ENCODE measurements around the gene CLDN5.

Gene CLDN5

DNA sequence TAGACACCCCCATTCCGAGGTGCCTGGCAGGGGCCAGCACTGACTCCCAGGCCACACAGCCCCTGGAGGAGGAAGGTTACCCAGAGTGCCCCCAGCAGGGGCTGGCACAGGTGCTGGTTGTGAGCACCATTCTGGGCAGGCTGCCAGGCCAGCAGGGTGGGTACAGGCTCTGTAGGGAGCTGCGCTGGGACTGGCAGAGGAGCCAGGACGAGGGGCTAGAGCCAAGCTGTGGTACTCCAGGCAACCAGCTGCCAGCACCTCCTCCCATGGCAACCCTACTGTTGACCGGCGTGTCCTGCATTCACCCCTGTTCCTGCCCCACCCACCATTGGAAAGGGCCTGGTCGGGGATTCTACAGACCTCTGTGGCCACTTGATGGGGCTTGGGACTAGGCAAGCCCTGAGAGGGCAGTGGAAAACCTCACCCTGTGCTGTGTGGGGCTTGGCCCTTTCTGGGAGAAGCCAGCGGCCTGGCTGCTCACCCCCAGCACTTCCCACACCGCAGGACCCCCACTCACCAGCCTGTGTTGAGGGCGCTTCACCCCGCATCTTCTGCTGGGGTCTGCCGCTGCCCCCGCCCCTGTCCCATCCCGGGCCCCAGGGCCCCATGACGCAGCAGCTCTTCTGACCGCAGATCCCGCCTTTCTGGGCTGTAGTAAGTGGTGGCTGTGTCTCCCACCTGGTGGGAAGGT, 1.9 kb downstream of the CLDN5 start:
- DNase-seq (ENCODE audit: low read depth): no peak

DNA sequence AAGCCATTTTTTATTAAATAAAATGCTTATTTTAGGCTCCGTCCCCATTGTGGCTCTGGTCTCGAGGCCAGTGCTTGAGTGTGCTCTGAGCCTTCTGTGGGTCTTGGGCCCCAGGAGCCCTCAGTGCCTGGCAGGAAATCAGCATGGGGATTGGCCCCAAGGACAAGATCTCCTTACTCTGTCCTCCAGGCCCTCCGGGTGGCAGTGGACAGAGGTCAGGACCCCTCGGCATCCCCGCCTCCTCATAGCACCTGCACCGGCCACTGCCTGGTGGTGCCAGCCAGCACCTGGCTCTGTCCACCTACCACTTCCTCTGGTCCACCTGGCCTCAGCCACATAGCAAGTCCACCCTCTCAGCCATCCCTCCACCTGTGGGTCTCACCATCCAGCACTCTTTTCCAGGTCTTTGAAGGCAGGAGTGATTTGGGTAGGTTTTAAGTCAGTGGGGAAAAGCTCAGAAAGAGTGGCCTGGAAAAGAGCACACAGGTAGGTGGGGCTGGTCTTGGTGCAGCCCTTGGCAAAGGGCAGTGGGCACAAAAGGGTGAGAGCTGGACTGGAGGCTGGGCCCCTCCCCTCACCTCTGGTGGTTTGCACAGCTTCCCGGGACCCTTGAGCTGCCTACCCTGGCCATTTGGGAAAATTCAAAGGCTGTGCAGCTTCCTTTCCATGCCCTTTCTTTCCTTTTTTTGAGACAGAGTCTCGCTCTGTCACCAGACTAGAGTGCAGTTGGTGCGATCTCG, 3.5 kb downstream of the CLDN5 start:
- DNase-seq (ENCODE audit: low read depth): no peak

DNA sequence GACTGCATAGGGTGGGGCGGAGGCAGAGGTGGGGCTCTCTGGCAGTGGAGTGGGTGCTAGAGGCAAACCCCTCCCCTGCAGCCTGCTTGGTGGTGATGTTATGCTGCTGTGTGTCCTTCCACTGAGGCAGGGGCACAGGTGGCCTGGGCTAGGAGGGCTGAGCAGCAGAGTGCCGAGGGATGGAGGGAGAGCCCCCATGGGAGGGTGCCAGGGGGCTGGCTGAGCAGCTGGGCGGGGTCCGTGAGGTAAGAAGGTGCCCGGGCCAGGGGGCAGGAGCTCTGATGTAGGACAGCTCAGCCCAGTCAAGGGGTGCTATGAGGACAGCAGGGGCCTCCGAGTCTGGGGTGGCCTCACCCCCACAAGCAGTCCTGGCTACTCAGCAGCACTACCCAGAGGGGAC, 4.2 kb downstream of the CLDN5 start:
- no peak for DNase-seq (ENCODE audit: low read depth)

DNA sequence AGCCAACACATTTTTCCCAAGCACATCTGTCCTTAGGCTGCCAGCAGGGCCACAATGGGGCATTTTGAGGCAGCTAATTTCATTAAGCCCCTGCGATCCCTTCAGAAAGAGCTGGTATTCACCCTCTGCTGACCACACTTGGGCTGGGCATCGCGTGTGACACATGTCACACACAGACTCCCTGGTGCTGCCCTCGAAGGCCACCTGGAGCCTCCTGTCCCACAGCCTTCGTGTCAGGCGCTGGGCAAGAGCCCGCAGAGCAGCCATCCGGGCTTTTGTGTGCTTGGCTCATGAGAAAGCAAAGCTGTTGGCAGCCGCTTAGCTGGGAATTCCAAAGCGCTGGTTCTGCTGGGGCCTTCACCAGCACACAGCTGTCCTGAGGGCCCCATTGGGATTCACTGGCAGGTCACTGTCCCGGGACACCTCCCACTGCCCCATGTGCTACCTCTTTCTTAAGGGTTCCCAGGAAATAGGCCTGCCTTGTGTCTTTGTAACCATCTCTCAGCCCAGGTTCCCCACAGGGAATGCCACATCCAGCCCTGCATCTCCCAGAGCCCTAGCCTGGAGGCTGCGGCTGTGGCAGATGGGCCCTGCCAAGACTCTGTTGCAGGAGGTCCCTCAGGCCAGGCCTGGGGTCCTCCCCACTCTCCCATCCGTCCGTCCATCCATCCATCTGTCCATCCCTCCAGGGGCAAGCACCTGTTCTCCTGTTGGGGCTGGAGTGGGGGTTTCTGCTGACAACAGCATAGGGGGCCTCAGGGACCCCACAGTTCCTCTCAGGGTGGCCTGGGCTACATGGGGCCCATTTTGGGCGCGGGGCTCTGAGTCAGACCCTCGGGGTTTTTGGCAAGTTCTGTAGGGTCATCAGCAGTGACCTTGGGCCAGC, 4.9 kb downstream of the CLDN5 start:
- DNase-seq (ENCODE audit: low read depth): no peak

DNA sequence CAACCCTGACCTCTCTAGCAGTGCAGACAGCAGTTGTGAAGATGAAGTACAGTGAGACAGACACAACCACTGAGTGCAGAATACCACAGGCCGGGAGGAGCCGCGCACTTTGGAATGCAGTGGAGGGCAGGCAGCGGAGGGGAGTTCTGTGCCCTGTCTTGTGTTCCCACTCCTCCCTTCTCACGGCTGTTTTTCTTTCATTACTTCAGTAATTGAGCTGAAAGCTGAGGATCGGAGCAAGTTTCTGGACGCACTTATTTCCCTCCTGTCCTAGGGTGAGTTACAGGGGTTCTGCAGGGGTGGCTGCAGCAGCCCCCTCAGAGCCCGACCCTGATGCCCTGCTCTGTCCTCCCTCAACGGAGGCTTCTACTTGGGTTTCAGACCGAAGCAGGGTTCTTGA, 5.6 kb downstream of the CLDN5 start:
- no peak for DNase-seq (ENCODE audit: low read depth)

DNA sequence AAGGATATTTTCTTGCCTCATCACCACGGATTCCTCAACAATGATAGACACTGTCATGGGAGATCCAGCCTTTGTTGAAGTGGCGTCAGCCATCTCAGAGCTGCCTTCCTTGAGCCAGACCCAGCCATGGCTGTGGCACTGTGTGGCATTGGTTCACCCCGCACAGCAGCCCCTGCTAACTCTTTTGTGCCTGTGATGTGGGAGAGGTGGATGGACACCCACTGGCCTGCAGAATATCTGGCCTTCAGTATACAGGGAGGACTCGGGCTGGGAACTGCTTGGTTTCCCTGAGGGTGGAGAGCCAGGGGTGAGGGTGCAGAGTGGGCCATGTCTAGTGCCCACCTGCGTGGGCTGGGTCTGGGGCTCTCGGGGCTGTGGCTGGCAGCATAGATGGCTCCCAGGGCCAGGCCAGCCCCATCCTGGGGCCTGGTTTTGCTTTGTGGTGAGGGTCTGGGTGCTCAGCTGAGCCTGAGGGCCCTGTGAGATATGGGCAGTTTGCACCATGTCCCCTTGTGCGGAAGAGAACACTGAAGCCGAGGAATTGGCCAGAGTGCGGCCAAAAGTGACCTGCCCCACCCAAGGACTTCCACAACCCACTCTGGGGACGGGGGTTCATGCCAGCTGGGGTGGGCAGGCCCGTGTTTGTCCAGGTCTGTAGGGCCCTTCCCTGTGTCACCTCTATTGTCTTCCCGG, 6.1 kb downstream of the CLDN5 start:
- no peak for DNase-seq (ENCODE audit: low read depth)

DNA sequence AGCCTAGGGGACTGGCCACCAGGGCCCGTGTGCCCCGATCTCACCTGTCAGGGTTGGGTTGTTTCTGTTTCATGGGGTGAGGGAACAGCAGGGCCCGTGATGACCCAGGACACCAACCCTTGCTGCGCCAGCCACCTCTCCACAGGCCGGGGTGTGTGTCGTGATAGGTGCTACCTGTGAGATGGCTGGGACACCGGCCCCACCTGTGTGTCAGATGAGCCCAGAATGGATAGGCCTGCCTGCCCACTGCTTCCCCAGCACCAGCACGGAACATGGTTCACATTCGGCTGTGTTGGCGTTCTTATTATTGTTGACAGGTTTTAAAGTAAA, 7.1 kb downstream of the CLDN5 start:
- no peak for DNase-seq (ENCODE audit: low read depth)

DNA sequence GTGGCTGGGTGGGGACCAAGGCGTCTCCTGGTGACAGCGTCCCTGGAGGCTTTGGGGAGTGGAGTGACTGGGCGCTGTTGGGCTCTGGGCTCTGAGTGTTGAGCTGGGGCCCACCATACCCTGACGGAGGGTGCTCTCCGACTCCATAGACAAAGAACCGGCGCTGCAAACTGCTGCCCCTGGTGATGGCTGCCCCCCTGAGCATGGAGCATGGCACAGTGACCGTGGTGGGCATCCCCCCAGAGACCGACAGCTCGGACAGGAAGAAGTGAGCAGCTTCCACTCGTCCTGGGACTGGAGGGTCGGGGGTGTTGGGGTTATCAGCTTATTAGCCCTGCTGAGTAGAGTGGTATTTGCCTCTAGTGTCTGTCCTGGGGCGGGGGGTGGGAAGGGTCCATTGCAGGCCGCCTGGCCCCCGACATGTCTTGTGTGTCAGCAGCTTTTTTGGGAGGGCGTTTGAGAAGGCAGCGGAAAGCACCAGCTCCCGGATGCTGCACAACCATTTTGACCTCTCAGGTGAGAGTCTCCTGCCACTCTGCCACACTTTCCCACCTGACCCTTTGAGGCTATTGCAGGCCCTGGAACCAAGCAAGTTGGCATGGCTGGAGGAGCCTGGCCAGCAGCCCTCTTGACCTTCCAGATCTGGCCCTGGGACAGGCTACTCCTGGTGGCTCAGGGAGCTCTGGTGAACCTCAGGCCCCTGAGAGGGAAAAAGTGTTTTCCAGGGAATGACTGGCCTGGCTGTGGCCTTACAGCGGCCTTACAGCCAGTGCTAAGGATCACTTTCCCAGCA, 7.6 kb downstream of the CLDN5 start:
- DNase-seq (ENCODE audit: low read depth): no peak

DNA sequence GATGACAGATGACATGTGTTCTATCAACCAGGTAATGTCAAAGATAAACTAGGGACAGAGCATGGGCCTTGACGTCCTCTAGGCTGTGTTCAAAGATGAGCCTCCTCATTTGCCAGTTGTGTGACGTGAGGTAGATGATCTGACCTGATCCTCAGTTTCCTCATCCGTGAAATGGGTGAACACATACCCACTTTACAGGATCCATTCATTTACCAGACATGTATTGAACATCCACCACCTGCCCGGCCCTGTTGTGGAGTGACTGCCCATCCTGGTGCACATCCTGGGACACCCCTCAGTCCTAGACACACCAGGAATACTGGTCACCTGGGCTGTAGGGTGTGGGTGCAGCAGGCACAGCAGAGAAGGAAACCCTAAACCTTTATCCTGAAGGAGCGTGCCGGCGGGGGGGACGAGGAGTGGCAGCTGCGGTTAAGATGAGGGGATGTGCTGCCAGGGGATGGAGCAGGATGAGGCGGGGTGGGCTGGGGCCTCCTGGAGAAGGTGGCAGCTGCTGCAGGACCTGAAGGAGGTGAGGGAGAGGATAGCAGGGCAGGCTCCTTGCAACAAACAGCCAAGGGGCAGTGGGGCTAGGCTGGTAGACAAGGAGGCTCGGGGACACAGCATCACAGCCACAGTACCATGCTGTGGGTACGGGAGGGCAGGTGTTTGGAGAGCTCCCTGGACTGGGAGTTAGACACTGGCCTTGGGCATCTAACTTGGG, 8.4 kb downstream of the CLDN5 start:
- no peak for DNase-seq (ENCODE audit: low read depth)

DNA sequence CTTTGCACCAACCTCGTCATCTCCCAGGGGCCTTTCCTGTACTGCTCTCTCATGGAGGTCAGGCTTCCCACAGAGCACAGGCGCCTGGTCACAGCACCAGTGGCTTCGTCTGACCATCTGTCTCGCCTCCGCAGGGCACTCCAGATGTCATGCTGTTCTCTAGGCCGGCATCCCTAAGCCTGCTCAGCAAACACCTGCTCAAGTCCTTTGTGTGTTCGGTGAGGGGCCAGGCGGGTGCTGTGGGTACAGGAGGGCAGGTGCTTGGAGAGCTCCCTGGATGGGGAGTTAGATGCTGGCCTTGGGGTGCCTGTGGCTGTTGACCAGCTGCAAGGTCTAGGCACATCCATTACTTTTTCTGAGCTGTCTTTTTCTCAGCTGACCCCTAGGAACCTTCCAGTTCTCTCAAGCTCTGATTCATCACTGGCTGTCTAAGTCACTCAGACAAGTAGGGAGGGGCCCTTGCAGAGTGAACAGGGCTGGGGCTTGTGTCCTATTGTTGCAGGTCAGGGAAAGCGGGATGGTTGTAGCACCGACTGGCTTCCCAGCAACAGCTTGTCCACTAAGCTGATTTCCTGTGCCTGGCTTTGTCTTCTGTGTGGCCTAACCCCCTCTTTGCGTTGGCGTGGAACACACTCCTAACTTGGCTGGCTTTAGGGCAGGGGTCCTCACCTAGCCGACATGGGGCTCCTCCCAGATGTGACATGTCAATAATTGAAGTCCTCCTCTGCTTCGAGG, 9.2 kb downstream of the CLDN5 start:
- DNase-seq (ENCODE audit: low read depth): no peak

DNA sequence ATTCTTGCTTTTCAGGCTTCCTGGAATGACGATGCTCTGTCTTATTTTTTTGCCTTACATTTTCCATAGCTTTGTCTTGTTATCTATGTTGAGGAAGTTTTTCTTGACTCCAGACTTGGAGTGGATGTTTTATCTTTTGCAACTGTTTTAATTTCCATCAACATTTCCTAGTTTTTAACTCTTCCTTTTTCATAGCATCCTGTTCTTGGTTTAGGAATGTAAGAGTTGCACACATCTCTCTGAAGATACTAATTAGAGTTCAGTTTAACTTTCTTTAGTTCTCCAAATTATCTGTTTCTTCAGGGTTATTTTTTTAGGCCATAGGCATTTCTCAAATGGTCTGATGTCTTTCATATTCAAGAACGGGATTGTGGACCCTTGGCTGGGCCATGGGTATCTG, 10.4 kb downstream of the CLDN5 start:
- no peak for DNase-seq (ENCODE audit: low read depth)

DNA sequence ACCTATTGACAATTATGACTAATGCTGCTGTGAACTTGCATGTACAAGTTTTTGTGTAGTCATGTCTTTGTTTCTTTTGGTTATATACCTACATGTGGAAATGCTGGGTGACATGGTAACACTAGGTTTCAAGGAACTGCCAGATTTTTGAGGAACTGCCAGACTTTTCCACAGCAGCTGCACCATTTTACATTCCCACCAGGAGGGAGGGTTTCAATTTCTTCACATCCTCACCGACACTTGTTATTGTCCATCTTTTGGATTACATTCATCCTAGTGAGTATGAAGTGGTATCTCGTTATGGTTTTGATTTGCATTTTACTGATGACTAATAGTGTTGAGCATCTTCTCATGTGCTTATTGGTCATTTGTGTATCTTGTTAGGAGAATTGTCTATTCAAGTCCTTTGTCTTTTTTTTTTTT, 13.3 kb downstream of the CLDN5 start:
- no peak for DNase-seq (ENCODE audit: low read depth)

DNA sequence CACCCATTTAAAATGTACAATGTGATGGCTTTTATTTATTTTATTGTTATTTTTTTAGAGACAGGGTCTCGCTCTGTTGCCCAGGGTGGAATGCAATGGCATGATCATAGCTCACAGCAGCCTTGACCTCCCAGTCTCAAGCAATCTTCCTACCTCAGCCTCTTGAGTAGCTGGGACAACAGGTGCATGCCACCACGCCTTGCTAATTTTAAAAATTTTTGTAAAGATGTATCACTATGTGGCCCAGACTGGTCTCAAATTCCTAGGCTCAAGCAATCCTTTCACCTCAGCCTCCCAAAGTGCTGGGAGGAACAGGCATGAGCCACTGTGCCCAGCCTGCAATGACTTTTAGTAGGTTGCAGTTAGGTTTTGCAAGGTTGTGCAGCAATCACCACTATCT, 14.3 kb downstream of the CLDN5 start:
- no peak for DNase-seq (ENCODE audit: low read depth)

DNA sequence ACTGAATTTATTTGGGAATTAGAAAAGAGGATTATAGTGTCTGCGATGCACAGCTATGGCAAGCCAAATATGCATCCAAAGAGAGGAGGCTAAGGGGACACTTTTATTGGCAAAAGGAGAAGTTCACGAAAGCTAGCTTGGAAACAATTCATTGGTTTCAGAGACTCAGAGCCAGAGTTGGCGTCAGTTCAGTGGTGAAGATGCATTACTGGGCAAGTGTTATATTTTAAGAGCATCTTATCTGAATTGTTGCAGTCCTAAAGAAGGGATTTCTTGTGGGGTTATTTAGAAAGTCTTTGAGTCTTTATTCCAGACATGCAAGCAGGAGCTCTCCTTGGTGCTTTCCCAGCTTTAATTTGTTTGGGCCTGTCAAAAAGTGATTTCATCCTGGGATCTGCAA, 15.0 kb downstream of the CLDN5 start:
- DNase-seq (ENCODE audit: low read depth): no peak

DNA sequence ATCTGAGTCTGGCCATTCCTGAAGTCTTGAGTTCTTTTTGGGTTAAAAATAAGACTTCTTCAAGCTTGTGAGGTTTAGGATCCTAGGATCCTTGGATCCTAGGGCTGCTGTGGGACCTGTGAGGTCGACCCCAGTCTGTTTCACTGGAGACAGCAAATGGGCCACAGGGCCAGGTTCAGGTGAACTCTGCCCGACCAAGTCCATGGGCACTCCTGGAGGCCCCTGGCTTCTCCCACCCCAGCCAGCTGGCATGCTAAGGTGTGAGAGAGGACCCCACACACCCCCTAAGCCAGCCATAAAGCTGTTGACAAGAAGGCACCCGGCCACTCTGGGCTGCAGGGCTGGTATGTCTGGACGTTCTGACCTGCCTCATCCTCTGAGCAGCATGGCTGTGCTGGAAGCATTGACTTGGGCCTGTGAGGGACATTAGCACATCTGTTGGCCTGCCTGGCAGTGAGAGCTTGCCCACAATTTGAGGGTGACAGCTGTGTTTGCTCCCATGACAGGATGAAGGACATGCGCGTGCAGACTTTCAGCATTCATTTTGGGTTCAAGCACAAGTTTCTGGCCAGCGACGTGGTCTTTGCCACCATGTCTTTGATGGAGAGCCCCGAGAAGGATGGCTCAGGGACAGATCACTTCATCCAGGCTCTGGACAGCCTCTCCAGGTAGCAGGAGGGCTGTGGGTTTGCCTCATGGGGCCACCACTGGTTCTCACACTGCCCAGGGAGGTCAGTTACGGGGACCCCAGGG, 16.0 kb downstream of the CLDN5 start:
- no peak for DNase-seq (ENCODE audit: low read depth)

DNA sequence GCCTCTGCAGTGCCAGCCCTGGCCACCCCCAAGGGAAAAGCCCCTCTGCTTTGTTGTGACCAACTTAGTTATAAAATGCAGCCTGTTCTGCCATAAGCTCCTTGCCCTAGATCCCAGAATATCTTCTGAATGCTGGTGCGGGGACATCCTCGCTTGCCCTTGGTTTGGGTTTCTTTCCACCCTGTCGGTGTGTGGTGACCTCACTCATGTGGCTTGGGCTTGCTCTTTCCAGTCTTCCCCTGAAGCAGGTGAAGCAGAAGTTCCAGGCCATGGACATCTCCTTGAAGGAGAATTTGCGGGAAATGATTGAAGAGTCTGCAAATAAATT, 16.7 kb downstream of the CLDN5 start:
- no peak for DNase-seq (ENCODE audit: low read depth)

DNA sequence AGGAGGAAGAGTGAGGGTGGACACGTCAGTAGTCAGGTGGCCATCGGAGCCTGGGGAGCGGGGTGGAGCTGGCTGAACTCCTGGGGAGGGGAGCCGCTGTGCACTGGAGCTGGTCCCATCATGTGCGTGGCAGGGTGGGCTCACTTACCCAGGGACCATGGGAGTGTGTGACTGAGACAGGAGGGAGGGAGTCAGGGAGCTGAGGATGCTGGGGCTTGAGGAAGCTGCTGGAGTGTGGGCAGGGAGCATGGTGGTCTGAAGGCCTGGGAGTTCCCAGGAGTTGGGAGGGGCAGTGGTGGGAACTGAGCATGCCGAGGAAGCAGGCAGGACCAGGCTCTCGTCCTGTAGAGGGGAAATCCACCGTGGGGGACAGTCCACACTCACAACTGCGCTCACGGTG, 18.0 kb downstream of the CLDN5 start:
- DNase-seq (ENCODE audit: low read depth): no peak

DNA sequence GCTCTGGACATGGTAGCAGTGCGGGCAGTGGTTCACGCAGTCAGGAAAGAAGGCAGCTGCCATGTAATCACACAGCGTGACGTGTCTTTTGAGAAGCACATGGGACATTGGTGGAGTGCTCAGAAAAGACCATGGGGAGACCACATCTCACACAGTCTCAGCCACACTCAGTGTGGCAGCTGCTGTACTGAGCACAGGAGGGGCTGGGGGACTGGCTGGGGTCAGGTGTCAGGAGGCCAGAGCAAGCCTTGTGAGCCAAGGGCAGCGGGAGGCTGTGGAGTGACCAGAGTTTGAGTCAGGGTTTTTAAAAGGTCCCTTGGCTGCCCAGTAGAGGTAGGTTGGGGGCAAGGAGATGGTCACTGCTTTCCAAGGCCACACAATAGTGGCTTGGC, 18.5 kb downstream of the CLDN5 start:
- no peak for DNase-seq (ENCODE audit: low read depth)

DNA sequence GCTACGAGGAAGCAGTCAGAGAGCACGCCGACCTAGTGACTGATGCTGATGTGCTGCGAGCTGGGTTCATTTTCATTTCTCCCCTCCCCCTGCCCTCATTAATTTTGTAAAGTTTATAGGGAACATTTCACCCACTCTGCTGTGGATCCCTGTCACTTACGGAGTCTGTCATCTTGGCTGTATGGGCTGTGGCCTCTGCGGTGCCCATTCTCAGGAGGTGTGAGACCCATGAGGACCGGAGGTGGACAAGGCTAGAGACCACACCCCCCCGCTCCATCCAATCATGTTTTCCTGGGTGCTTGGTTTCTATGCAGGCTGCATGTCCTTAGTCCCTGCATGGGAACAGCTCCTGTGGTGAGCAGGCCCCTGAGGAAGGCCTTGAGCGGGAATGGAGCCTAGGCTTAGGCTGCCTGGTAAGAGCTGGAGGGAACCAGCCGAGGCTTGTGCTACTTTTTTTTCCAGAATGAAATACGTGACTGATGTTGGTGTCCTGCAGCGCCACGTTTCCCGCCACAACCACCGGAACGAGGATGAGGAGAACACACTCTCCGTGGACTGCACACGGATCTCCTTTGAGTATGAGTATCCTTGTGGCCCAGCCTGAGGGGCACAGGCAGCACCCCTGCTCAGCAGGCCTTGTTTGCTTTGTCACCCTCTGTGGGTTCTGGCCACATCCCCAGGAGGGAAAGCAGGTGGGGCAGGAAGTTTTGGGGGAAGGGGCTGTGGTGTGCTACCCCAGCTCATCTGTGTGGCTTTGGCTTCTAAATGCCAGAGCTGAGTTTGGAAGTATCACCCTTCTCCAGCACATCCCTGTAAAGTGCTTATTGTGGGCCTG, 19.1 kb downstream of the CLDN5 start:
- DNase-seq (ENCODE audit: low read depth): no peak

Measured in stimulated activated CD8-positive, alpha-beta memory T cell treated with anti-CD3 and anti-CD28 coated beads, Interleukin-7, amount 100 ng/mL, for 24 hours (primary cell).